Measurements from ENCODE around the gene CYP8B1. TPM values are rescaled to one million over a fixed set of nuclear protein-coding genes. Genes with fewer than 3 reads are reported as not detected.

The CYP8B1 gene
- total RNA-seq, 2 experiments from 2014 or later, result not detected

GRCh38 chr3:42822828-42823227 lies 52.9 kb downstream of the CYP8B1 start:
- no peak for TF ChIP-seq CTCF (IDR thresholded peaks at IDR 0.05)
- ChIA-PET POLR2A (no interaction called here), CTCF (interaction anchor here (0.7 kb wide), 1 partner anchor 16 kb away, joined by 3 read pairs; no protein-coding TSS in a partner anchor)
- intact Hi-C loops (cut with DNase I, micrococcal nuclease), result no loop called here
- Mint-ChIP-seq H3K4me1 (ENCODE audit: low read depth) (no peaks in the 10 kb centered on the region), H3K27ac (no peak overlapping the region), H3K9me3 (no peaks in the 10 kb centered on the region), H3K4me3 (no peak overlapping the region), H3K36me3 (ENCODE audit: low read depth) (no peaks in the 10 kb centered on the region), H3K27me3 (peaks cover 3% of the 10 kb centered on the region)
- Histone ChIP-seq H3K4me3 (ENCODE audit: low read length) (no peak overlapping the region), H3K27ac (ENCODE audit: low read depth in 1 of 2, low read length in 2 of 2) (no peak overlapping the region), H3K36me3 (ENCODE audit: insufficient read depth, low read length) (no peaks in the 10 kb centered on the region), H3K27me3 (ENCODE audit: control insufficient read depth in 1 of 2, insufficient read depth in 2 of 2, low read length in 2 of 2) (peaks cover 3% of the 10 kb centered on the region in 2 experiments), H3K4me1 (ENCODE audit: insufficient read depth, low read length) (no peaks in the 10 kb centered on the region), H3K9me3 (ENCODE audit: control insufficient read depth in 1 of 2, insufficient read depth in 1 of 2, low read length in 2 of 2) (no peaks in the 10 kb centered on the region)
- no peak for ATAC-seq (ENCODE audit: poor library complexity)
- no peak for DNase-seq

Other genes starting within 250 kb of the CYP8B1 start
- gene ZBTB47, start 222.2 kb downstream of the CYP8B1 start, total RNA-seq, result under 1 TPM; 0.47 to 0.80 TPM
- gene KLHL40, start 190.3 kb downstream of the CYP8B1 start, total RNA-seq, result not detected
- not detected for gene HHATL, start 173.1 kb downstream of the CYP8B1 start, total RNA-seq
- under 1 TPM in 1 of 2 experiments, not detected in 1; 0.38 TPM for gene CCDC13, start 102.6 kb downstream of the CYP8B1 start, total RNA-seq
- 10 to 100 TPM in 1 of 2 experiments, 1 to 10 TPM in 1; 9.3 to 11.3 TPM for gene HIGD1A, start 71.4 kb downstream of the CYP8B1 start, total RNA-seq
- gene ACKR2, start 66.4 kb downstream of the CYP8B1 start, total RNA-seq, result under 1 TPM in 1 of 2 experiments, not detected in 1; 0.42 TPM
- gene ZNF662, start 30.3 kb upstream of the CYP8B1 start, total RNA-seq, result 1 to 10 TPM; 2.5 to 2.7 TPM
- gene GASK1A, start 103.4 kb upstream of the CYP8B1 start, total RNA-seq, result under 1 TPM in 1 of 2 experiments, not detected in 1; 0.28 TPM
- 1 to 10 TPM; 6.8 to 8.4 TPM for gene POMGNT2, start 230.2 kb upstream of the CYP8B1 start, total RNA-seq

All from CD4-positive, alpha-beta T cell (primary cell).